Spleen (tissue), 7 donors: ENCODE data around the gene ANXA4.

Experiments
- POLR2A ChIP-seq, 3 donors: fragments of 450-650 bp; IDR thresholded peaks; one replicate each; pipeline ENCODE4 v1.5.1; 2017; ENCODE audit warnings: antibody characterized with exemption in 3 of 3, mild to moderate bottlenecking in 1 of 3
- POLR2AphosphoS5 ChIP-seq, 3 donors: sonication (generic); formaldehyde crosslinking; IDR thresholded peaks; one replicate each; pipeline ENCODE4 v1.5.1; 2017; ENCODE audit warnings: antibody characterized with exemption in 3 of 3
- TF ChIP-seq, protein P1 (sequence below), 11 experiments: fragments of 200-600 bp in 7 of 11; fragments of 450-650 bp in 4 of 11; sonication (generic) in 4 of 11; IDR thresholded peaks in 8 of 11; conservative IDR thresholded peaks in 3 of 11; 1 replicate in 7 of 11; 2 replicates in 4 of 11; pipeline versions ENCODE4 v1.4.0 to v1.8.0; 2016 to 2021; ENCODE audit warnings: antibody characterized with exemption in 11 of 11, inconsistent platforms in 4 of 11, mild to moderate bottlenecking in 1 of 11
- donor health status: DM: no; HTN: no; CAD: no; lungs with moderate emphysema.
- donor health status: DM: no; HTN: no; CAD: no.
- donor health status: DM: no; HTN: no; CAD: no.

- no peak for TF ChIP-seq POLR2AphosphoS5 (IDR thresholded peaks at IDR 0.05)
- TF ChIP-seq, protein P1, sequence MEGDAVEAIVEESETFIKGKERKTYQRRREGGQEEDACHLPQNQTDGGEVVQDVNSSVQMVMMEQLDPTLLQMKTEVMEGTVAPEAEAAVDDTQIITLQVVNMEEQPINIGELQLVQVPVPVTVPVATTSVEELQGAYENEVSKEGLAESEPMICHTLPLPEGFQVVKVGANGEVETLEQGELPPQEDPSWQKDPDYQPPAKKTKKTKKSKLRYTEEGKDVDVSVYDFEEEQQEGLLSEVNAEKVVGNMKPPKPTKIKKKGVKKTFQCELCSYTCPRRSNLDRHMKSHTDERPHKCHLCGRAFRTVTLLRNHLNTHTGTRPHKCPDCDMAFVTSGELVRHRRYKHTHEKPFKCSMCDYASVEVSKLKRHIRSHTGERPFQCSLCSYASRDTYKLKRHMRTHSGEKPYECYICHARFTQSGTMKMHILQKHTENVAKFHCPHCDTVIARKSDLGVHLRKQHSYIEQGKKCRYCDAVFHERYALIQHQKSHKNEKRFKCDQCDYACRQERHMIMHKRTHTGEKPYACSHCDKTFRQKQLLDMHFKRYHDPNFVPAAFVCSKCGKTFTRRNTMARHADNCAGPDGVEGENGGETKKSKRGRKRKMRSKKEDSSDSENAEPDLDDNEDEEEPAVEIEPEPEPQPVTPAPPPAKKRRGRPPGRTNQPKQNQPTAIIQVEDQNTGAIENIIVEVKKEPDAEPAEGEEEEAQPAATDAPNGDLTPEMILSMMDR (IDR thresholded peaks at IDR 0.05 in 8 of 11, conservative IDR thresholded peaks at IDR 0.05 in 3 of 11): no peak
- TF ChIP-seq POLR2A (IDR thresholded peaks at IDR 0.05): no peak
Observed at GRCh38 chr2:69709290-69709689, 32.6 kb upstream of the ANXA4 start.
